ENCODE results near the gene SLC9A9.
"Not testable (repeated sequence)": the region's sequence is repeated elsewhere in the genome, so short reads cannot be mapped to it uniquely, and the experiment has no call there.

SLC9A9 gene

DNA sequence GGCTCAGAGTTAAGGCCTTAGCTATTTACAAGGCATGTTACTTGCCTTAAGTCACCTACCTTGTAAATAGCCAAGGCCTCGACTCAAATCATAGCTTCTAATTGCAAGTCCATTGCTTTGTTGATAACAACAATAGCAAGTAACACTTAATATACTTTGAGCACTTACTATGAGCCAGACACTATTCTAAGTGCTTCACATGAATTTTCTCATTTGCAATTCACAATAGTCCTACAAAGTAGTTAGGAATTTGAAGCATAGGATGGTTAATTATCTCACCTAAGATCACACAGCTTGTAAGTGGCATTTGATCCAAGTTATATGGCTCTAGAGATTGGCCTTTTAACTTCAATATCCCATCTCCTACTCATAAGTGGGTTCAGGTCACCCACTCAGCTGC, 28.4 kb downstream of the SLC9A9 start:
- in situ Hi-C loops (cut with HindIII; ENCODE audit: low pct_ligation_motif_present, low pct_unique_long_range_greater_than_20kb, low sequenced_read_pairs), result no loop called here
- no peak for DNase-seq

DNA sequence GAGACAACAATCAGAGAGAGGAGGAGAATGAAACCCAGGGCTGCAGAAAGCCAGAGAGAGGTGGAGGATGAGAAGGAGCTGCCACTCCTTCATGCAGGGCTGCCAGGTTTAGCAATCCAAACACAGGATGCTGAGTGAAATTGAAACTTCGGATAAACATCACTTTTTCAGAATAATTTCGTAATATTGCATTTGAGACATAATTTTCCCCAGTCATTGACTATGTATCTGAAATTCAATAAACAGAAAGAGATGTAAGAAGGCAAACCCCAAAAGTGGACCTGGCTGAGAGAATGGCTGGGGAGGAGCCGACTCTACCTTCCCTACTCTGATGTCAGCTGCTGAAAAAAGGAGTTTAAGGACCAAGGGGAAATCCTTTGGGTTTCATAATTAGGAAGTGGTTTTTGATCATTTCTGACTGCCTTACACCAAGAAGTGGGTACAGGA, 33.8 kb downstream of the SLC9A9 start:
- in situ Hi-C loops (cut with HindIII; ENCODE audit: low pct_ligation_motif_present, low pct_unique_long_range_greater_than_20kb, low sequenced_read_pairs), result no loop called here
- no peak for DNase-seq

DNA sequence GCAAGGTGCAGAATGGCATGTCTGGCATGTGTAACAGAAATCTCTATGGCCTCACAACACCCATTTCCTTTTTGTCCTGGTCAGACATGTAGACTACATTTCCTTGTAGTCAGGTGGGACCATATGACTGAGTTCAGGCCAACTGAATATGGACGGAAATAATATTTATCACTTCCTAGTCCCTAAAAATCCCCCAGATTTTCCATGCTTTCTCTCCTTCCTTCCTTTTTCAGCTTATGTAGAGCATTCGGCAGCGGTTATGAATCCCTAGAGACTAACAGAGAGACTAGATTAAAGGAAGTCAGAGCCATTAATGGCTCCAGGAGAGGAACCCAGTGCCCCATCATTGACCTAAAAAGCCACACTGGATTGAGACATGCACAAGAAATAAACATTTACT, 35.8 kb downstream of the SLC9A9 start:
- DNase-seq, result no peak
- in situ Hi-C loops (cut with HindIII; ENCODE audit: low pct_ligation_motif_present, low pct_unique_long_range_greater_than_20kb, low sequenced_read_pairs), result no loop called here

DNA sequence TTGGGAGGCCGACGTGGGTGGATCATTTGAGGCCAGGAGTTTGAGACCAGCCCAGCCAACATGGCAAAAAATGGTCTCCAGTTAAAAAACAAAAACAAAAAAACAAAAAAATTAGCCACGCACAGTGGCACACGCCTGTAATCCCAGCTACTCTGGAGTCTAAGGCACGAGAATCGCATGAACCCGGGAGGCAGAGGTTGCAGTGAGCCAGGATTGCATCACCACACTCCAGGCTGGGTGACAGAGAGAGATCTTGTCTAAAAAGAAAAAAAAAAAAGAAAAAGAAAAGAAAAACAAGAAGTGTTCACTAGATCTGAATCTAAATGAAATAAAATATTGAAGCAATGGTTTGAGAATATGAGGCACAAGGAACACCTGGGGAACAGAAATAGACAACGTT, 36.7 kb downstream of the SLC9A9 start:
- no peak for DNase-seq
- in situ Hi-C loops (cut with HindIII; ENCODE audit: low pct_ligation_motif_present, low pct_unique_long_range_greater_than_20kb, low sequenced_read_pairs), result no loop called here

DNA sequence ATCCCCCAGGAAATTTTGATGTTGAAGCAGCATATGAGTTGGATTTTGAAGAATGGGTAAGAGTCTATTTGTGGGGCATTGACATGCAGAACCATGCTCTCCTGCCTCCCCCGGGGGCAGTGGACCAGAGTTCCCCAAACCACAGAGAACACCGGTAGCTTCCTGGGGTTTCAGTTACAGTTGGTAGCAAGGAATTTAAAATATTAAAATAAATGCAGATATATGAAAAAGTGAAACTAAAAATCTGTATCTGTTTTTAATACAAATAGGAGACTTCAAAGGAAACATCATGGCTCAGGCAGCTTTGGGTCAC, 37.4 kb downstream of the SLC9A9 start:
- DNase-seq, result no peak
- in situ Hi-C loops (cut with HindIII; ENCODE audit: low pct_ligation_motif_present, low pct_unique_long_range_greater_than_20kb, low sequenced_read_pairs), result no loop called here

DNA sequence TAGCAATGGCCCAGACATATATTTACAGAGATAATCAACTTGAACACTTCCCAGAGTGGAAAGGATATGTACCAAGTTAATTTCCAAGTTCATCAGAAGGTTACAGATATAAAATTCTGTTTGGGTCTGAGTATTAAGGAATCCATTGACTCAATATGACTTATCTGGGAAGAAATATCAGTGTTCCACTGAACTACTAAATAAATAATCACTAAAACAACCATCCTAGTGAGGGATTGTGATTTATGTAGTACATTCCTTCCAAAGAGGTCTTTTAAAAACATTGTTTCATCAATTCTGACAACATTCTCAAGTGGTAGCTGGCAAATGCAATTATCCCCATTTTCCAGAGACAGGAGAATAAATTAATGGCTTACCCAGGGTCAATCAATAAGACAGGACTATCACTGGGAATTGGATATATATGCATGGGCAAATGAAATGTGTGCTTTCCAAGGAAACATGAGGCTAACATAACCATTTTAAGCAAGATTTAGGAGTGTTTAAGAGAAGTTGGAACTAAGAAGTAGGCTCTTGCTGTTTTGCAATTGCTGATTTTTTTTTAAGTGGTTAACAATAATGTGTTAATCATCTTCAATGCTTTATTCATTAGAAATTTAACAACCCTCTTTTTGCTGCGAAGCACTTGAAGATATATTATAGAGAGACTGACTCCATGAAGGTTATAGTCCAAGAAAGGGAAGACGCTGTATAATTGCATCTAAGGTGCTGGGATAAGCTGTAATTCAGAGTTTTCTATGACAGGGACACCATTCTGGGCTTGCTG, 37.9 kb downstream of the SLC9A9 start:
- in situ Hi-C loops (cut with HindIII; ENCODE audit: low pct_ligation_motif_present, low pct_unique_long_range_greater_than_20kb, low sequenced_read_pairs), result no loop called here

DNA sequence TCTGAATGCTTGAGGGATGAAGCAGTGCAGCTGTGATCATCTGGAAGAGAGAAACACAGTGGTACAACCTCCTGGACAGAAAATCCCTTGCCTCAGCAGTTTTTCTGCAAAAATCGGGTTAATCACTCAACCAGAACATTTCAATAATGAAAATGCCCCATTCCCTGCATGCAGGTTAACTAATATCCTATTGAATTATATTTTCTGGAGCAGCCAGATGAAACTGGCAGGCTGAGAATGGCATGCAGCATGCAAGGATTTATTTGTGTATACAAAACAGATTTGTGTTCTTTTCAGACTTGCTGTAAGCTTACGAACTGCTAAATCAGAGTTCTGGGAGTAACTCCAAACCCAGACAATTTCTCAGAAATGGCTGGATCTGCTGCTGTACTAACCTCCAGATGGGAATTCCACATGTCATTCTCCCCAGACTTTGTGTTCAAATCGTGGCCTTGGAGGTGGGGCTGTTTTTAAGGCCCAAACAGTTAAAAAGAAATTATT, 39.1 kb downstream of the SLC9A9 start:
- in situ Hi-C loops (cut with HindIII; ENCODE audit: low pct_ligation_motif_present, low pct_unique_long_range_greater_than_20kb, low sequenced_read_pairs), result no loop called here
- DNase-seq, result no peak

More for the DNA sequence above, 37.9 kb downstream of the SLC9A9 start:
- DNase-seq, result no peak

DNA sequence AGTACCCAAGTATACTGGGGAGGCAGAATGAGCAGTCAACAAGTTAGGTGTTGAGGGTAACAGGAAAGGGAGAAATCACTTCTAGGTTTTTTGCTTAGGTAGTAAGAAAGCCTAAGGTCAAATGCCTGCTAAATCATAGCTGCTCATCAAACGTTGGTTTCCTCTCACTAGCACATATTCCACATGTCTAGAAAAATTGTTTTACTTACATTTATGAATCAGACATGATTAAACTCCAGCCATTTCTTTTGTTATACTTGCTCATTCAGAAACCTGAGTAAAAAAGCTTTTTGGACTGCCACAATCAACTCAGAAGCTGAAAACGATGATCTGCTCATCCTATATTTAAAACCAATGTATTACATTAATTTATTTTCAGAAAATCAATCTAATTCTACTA, 40.2 kb downstream of the SLC9A9 start:
- no peak for DNase-seq
- in situ Hi-C loops (cut with HindIII; ENCODE audit: low pct_ligation_motif_present, low pct_unique_long_range_greater_than_20kb, low sequenced_read_pairs), result no loop called here

DNA sequence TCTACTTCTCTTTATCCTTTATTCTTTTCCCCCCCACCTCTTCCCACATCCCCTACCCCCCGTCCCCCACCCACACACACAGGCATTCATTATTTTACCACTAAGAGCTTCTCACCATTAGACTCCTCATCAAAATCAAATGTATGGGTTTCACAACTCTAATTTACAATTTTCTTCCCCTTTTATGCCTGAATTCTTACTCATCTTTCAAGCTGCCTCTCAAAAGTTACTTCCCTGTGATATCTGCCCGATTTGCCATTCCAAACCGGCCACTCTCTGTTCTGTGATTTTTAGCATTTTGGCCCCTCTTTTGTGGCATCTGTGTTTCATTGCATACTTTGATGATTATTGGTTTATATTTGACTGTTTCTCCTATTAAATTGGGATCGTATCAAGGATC, 42.2 kb downstream of the SLC9A9 start:
- no peak for DNase-seq
- in situ Hi-C loops (cut with HindIII; ENCODE audit: low pct_ligation_motif_present, low pct_unique_long_range_greater_than_20kb, low sequenced_read_pairs), result no loop called here

DNA sequence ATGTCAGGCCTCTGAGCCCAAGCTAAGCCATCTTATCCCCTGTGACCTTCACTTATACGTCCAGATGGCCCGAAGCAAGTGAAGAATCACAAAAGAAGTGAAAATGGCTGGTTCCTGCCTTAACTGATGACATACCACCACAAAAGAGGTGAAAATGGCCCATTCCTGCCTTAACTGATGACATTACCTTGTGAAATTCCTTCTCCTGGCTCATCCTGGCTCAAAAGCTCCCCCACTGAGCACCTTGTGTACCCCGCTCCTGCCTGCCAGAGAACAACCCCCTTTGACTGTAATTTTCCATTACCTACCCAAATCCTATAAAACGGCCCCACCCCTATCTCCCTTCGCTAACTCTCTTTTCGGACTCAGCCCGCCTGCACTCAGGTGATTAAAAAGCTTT, 42.8 kb downstream of the SLC9A9 start:
- in situ Hi-C loops (cut with HindIII; ENCODE audit: low pct_ligation_motif_present, low pct_unique_long_range_greater_than_20kb, low sequenced_read_pairs); DNase-seq: not testable (repeated sequence)

DNA sequence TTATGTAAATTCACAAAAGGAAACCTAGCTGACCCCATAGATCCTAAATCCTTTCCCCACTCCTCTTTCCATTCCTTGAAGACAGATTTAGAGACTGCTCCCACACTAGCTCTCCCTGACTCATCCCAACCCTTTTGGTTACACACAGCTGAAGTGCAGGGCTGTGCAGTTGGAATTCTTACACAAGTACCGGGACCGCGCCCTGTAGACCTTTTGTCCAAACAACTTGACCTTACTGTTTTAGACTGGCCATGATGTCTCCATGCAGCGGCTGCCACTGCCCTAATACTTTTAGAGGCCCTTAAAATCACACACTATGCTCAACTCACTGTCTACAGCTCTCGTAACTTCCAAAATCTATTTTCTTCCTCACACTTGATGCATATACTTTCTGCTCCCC, 47.2 kb downstream of the SLC9A9 start:
- in situ Hi-C loops (cut with HindIII; ENCODE audit: low pct_ligation_motif_present, low pct_unique_long_range_greater_than_20kb, low sequenced_read_pairs); DNase-seq: not testable (repeated sequence)

DNA sequence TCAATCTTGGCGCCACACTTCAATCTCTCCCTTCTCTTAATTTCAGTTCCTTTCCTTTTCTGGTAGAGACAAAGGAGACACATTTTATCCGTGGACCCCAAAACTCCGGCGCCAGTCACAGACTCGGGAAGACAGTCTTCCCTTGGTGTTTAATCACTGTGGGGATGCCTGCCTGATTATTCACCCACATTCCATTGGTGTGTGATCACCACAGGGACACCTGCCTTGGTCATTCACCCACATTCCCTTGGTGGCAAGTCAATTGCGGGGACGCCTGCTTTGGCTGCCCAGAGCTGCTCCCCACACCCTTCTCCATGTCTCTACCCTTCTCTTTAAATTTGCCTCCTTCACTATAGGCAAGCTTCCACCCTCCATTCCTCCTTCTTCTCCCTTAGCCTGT, 50.1 kb downstream of the SLC9A9 start:
- peak; percentile 50 for DNase-seq
- in situ Hi-C loops (cut with HindIII; ENCODE audit: low pct_ligation_motif_present, low pct_unique_long_range_greater_than_20kb, low sequenced_read_pairs), result not testable (repeated sequence)

DNA sequence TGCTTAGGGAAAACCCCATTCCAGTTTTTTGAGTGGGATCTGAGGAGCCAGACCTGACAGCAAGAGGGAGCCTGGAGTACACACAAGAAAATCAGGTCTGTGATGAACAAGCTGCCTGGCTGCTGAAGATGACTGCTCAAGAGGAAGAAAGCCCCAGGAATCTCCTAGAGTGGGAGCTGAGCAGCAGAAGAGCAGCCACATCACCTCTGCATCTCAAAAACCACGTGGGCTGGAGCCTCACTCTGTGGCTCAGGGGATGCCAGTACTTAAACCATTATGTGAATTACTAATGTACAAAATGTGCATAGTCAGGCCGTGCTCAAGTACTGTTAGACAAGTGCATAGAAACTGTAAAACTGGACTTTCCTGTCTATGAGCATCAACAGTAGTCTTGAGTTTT, 52.4 kb downstream of the SLC9A9 start:
- in situ Hi-C loops (cut with HindIII; ENCODE audit: low pct_ligation_motif_present, low pct_unique_long_range_greater_than_20kb, low sequenced_read_pairs), result no loop called here

DNA sequence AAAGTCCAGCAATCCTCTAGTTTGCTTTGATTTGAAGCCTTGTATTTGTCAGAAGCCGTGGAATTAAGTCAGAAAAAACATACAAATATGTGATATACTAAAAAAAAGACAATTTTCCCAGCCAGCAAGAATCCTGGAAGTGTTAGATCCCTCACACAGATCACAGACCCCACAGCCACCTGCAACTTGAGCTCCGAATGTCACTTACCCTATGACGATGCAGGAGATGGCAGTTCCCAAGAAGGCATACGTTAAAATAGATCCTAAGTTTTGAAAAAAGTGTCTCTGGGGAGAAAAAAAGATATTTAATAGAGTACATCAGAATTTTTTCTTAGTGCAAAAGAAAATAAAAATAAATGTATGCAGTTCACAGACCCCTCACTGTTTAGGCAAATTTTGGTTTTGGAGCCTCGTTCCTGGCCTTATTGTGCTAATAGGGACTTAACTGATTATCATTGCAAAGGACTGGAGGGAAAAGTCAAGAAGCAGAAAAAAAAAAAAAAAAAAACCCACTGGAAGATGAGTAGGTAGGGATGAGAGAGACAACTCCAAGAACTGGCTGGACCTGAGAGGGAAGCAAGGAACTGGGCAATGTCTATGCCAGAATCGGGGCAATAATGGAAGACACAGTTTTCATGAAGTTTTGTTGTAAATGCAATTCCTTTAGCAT, 53.3 kb downstream of the SLC9A9 start:
- in situ Hi-C loops (cut with HindIII; ENCODE audit: low pct_ligation_motif_present, low pct_unique_long_range_greater_than_20kb, low sequenced_read_pairs), result no loop called here
- DNase-seq, result no peak

More for the DNA sequence above, 52.4 kb downstream of the SLC9A9 start:
- peak; percentile 14 for DNase-seq

DNA sequence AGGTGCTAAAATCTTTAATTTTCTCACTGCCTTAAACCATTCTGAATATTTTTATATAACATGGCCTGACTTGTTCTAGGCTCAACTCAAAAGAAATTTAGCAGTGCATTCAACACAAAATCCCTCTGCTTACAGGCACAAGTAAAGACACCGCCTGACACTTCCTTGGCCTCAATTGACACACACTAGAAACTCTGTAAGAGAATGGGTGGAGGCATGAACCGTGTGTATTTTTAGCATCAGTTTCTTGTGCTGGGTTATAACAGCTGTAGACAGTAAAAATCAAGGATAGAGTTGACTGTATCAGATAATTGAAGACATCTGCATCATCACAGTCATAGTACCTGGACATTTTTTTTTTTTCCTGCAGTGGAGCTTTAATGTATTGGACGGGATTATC, 54.3 kb downstream of the SLC9A9 start:
- in situ Hi-C loops (cut with HindIII; ENCODE audit: low pct_ligation_motif_present, low pct_unique_long_range_greater_than_20kb, low sequenced_read_pairs), result no loop called here
- DNase-seq, result no peak

DNA sequence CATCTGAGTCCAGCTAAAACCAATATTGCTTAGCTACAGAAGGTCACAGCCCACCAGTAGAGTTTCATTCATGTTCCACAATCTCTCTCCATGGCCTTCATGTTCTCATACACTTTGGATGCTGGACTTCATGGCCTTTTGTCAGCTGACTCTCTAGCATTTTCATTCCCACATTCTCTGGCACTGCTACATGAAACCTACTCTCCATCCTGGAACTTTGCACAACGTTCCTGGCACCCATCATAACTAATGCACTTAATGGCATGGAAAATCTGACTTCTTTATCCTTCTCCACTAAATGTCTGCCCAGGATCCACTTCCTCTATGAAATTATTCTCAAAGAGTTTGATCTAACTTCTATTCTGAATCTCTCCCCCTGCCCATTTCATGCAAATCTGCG, 56.9 kb downstream of the SLC9A9 start:
- in situ Hi-C loops (cut with HindIII; ENCODE audit: low pct_ligation_motif_present, low pct_unique_long_range_greater_than_20kb, low sequenced_read_pairs), result no loop called here
- no peak for DNase-seq

DNA sequence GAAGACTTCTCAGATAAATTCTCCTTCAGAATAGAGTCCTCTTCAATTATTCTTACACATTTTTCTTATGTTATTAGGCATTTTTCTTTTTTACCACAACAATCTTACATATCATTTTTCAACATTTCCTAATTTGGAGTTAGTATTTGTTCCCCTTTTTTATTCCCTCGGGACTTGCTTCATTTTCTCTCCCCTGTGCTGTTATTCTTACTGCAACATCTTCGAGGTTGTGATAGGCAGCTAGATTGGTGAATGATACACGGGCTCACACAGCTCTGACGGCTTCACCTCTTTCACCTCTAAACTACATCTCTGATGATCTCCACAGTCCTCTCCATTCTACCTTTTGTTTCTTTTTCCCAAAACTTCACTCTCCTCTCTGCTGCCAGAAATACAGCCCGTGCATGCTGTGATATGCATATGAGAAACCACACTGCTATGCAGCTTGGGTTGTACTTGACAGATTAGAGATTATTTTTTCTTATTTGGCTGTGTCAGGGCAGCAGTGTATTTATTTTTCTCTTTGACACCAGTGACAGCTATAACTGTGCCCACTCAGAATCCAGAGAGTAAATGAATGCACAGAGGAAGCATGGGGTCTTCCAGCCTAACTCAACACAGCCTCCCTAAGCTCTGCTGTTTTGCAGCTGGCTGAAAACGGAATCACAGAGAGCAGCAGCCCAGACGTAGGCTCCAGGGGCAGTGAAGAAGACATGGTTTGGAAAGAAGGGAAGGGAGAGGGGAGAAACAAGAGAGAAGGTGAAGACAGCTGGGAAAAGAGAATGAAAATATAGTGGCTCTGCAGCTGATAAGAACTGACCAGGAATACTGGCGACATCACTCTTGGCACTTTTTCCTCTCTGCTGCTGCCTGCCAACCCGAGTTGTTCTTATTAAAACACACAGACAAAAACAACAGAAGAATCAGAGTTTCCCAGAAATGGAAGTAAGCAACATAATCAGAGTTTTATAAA, 61.8 kb downstream of the SLC9A9 start:
- DNase-seq, result no peak
- in situ Hi-C loops (cut with HindIII; ENCODE audit: low pct_ligation_motif_present, low pct_unique_long_range_greater_than_20kb, low sequenced_read_pairs), result no loop called here

DNA sequence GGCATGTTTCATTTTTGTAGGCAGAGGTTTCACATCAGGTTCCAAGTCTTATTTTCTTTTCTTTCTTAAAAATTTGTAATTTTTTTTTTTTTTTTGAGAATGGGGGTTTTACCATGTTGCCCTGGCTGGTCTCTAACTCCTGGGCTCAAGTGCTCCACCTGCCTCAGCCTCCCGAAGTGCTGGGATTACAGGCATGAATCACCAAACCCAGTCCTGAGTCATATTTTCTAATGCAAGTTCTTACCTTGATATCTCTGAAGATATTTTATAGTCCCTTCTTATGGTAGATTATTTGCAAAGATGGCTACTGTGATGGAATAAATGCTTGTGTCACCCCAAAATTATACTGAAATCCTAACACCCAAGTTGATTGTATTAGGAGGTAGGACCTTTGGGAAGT, 63.8 kb downstream of the SLC9A9 start:
- in situ Hi-C loops (cut with HindIII; ENCODE audit: low pct_ligation_motif_present, low pct_unique_long_range_greater_than_20kb, low sequenced_read_pairs), result no loop called here
- no peak for DNase-seq

DNA sequence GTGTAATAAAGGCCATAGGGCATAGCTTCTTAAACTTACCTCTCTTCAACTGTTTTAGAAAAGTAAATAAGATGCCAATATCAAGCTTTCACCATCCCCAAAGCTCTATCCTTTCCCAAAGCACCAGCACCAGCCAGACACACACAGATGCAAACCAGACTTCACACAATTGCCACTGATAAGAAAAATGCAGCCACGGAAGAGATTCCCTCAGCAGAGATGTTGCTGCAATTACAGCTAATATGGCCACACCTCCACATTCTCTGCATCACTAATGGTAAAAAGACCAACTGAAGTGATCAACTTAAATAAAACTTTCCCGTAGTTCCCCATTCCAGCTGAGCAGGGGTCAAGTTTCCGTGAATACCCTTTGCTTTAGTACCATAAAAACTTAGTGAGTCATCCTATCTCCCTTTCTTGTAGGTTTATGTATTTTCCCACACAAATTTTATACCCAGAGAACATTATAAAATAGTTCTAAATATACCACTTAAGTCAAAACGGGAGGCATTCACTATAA, 64.4 kb downstream of the SLC9A9 start:
- in situ Hi-C loops (cut with HindIII; ENCODE audit: low pct_ligation_motif_present, low pct_unique_long_range_greater_than_20kb, low sequenced_read_pairs), result no loop called here
- DNase-seq, result no peak
